ENCODE measurements around the gene MT4.
A peak's percentile ranks its signal among the peaks of the same experiment; 100 is the strongest.

MT4 gene

GRCh38 chr16:56588781-56589140 lies 23.9 kb downstream of the MT4 start:
- no peaks in the 10 kb centered on the region for H4K20me1 ChIP-seq (ENCODE audit: insufficient read depth, low read length)
- no peaks in the 10 kb centered on the region for H3K9me2 ChIP-seq (replicated peaks; ENCODE audit: insufficient read depth, low read length)
- no peak for DNase-seq
- no peak overlapping the region for H3K4me2 ChIP-seq (ENCODE audit: low read depth, low read length)
- TF ChIP-seq, protein P1, sequence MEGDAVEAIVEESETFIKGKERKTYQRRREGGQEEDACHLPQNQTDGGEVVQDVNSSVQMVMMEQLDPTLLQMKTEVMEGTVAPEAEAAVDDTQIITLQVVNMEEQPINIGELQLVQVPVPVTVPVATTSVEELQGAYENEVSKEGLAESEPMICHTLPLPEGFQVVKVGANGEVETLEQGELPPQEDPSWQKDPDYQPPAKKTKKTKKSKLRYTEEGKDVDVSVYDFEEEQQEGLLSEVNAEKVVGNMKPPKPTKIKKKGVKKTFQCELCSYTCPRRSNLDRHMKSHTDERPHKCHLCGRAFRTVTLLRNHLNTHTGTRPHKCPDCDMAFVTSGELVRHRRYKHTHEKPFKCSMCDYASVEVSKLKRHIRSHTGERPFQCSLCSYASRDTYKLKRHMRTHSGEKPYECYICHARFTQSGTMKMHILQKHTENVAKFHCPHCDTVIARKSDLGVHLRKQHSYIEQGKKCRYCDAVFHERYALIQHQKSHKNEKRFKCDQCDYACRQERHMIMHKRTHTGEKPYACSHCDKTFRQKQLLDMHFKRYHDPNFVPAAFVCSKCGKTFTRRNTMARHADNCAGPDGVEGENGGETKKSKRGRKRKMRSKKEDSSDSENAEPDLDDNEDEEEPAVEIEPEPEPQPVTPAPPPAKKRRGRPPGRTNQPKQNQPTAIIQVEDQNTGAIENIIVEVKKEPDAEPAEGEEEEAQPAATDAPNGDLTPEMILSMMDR (IDR thresholded peaks at IDR 0.05; ENCODE audit: low read length) = no peak
- no peak for TF ChIP-seq EZH2phosphoT487 (IDR thresholded peaks at IDR 0.05; ENCODE audit: low read length)
- no peak for TF ChIP-seq EZH2 (optimal IDR thresholded peaks at IDR 0.05; ENCODE audit: low read depth, low read length)
- peaks cover 29% of the 10 kb centered on the region for H3K27me3 ChIP-seq (replicated peaks; ENCODE audit: insufficient read depth, low read length)
- no peak overlapping the region for H3K9ac ChIP-seq (ENCODE audit: low read length)
- H3K4me3 ChIP-seq (ENCODE audit: low read length) = no peak overlapping the region
- H3K36me3 ChIP-seq (replicated peaks; ENCODE audit: insufficient read depth, low read length) = no peaks in the 10 kb centered on the region
- no peaks in the 10 kb centered on the region for H3K79me2 ChIP-seq (ENCODE audit: low read length)
- H3K9me3 ChIP-seq (replicated peaks; ENCODE audit: insufficient read depth, low read length) = no peaks in the 10 kb centered on the region
- H2AFZ ChIP-seq (ENCODE audit: low read length) = no peak overlapping the region
- no peaks in the 10 kb centered on the region for H3F3A ChIP-seq (ENCODE audit: insufficient read depth, low read length)
- no peaks in the 10 kb centered on the region for H3K4me1 ChIP-seq (ENCODE audit: low read length)
- no peak overlapping the region for H3K27ac ChIP-seq (ENCODE audit: low read length)

DNA sequence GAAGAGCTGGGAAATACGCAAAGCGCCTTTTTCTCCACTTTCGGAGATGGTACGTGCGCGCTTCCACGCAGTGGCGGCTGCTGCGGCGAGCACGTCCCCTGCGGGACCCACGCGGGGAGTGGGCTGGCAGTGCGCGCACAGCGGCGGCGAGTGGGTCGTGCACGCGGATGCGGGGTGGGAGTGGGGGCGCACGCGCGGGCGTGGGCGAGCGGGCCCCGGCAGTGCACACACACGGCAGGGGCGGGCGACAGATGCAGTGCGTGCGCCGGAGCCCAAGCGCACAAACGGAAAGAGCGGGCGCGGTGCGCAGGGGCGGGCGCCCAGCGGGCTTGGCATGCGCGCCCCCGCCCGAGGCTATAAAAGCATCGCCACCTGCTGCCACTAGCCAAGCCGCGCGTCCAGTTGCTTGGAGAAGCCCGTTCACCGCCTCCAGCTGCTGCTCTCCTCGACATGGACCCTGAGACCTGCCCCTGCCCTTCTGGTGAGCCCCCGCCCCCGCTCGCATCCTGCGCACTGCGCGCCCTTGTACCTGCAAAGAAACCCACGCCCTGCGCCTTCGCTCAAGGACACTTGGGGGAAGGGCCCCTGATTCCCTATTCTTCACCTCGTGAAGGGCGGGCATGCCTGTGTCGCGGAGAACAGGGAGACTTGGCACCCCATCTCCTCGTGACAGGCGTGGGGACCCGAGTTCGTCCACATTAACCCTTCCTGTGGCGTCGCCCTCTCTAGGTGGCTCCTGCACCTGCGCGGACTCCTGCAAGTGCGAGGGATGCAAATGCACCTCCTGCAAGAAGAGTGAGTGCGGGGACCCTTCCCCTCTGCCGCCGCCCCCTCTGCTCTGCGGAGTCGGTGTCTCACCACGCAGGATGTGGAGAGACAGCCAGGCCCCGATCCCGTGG lies 24.5 kb downstream of the MT4 start, which contains the start of gene MT3:
Gene MT3, plus strand, starts transcription at position 388 of the 899 bp plus-strand sequence. Its CDS starts 63 bp downstream, at position 451.
- no peaks in the 10 kb centered on the region for H3K4me1 ChIP-seq (ENCODE audit: low read length)
- no peak within 1 kb of the TSS for H2AFZ ChIP-seq (ENCODE audit: low read length)
- DNase-seq = no peak
- H3F3A ChIP-seq (ENCODE audit: insufficient read depth, low read length) = no peaks in the 10 kb centered on the region
- no peaks in the 10 kb centered on the region for H4K20me1 ChIP-seq (ENCODE audit: insufficient read depth, low read length)
- peak within 1 kb of the TSS; percentile 12; the same call in 1 of the 2 replicates for H3K4me2 ChIP-seq (ENCODE audit: low read depth, low read length)
- no peak within 1 kb of the TSS for H3K9ac ChIP-seq (ENCODE audit: low read length)
- peaks cover 29% of the 10 kb centered on the region for H3K27me3 ChIP-seq (replicated peaks; ENCODE audit: insufficient read depth, low read length)
- no peaks in the 10 kb centered on the region for H3K9me2 ChIP-seq (replicated peaks; ENCODE audit: insufficient read depth, low read length)
- no peak for TF ChIP-seq EZH2 (optimal IDR thresholded peaks at IDR 0.05; ENCODE audit: low read depth, low read length)
- no peak for TF ChIP-seq EZH2phosphoT487 (IDR thresholded peaks at IDR 0.05; ENCODE audit: low read length)
- TF ChIP-seq, protein P1 (IDR thresholded peaks at IDR 0.05; ENCODE audit: low read length) = no peak
- no peak within 1 kb of the TSS for H3K4me3 ChIP-seq (ENCODE audit: low read length)
- no peaks in the 10 kb centered on the region for H3K79me2 ChIP-seq (ENCODE audit: low read length)
- H3K27ac ChIP-seq (ENCODE audit: low read length) = no peak within 1 kb of the TSS
- no peaks in the 10 kb centered on the region for H3K9me3 ChIP-seq (replicated peaks; ENCODE audit: insufficient read depth, low read length)
- H3K36me3 ChIP-seq (replicated peaks; ENCODE audit: insufficient read depth, low read length) = no peaks in the 10 kb centered on the region

- Histone ChIP-seq H3K4me1 (ENCODE audit: low read length) (no peaks in the 10 kb centered on the region), H3K4me3 (ENCODE audit: low read length) (no peak overlapping the region), H3K9me2 (replicated peaks; ENCODE audit: insufficient read depth, low read length) (no peaks in the 10 kb centered on the region), H2AFZ (ENCODE audit: low read length) (no peak overlapping the region), H3F3A (ENCODE audit: insufficient read depth, low read length) (no peaks in the 10 kb centered on the region), H3K9me3 (replicated peaks; ENCODE audit: insufficient read depth, low read length) (no peaks in the 10 kb centered on the region), H3K9ac (ENCODE audit: low read length) (no peak overlapping the region), H3K36me3 (replicated peaks; ENCODE audit: insufficient read depth, low read length) (no peaks in the 10 kb centered on the region), H3K4me2 (ENCODE audit: low read depth, low read length) (no peak overlapping the region), H3K27me3 (replicated peaks; ENCODE audit: insufficient read depth, low read length) (peaks cover 22% of the 10 kb centered on the region), H3K27ac (ENCODE audit: low read length) (no peak overlapping the region), H4K20me1 (ENCODE audit: insufficient read depth, low read length) (no peaks in the 10 kb centered on the region), H3K79me2 (ENCODE audit: low read length) (no peaks in the 10 kb centered on the region)
- DNase-seq = no peak
- TF ChIP-seq EZH2phosphoT487 (IDR thresholded peaks at IDR 0.05; ENCODE audit: low read length) (no peak), EZH2 (optimal IDR thresholded peaks at IDR 0.05; ENCODE audit: low read depth, low read length) (no peak)
- TF ChIP-seq, protein P1 (IDR thresholded peaks at IDR 0.05; ENCODE audit: low read length) = no peak
These were observed 26.6 kb downstream of the MT4 start for GRCh38 chr16:56591377-56592060.

Measured in MM.1S (cell line).